IPS-15b (cell line): ENCODE measurements around the gene HSF4.

ENCODE experiments used
- H3K27me3 ChIP-seq: one replicate; pipeline ENCODE4 v1.6.1; 2013; ENCODE audit warnings: low read length; ENCODE audit not compliant: control insufficient read depth, insufficient read depth
- H3K36me3 ChIP-seq: one replicate; pipeline ENCODE4 v1.6.1; 2013; ENCODE audit warnings: low read length; ENCODE audit not compliant: control insufficient read depth, insufficient read depth
- H3K4me1 ChIP-seq: one replicate; pipeline ENCODE4 v1.6.1; 2013; ENCODE audit warnings: mild to moderate bottlenecking, low read length; ENCODE audit not compliant: control insufficient read depth, insufficient read depth
- H3K4me3 ChIP-seq: one replicate; pipeline ENCODE4 v1.5.1; 2013; ENCODE audit warnings: low read depth, low read length
- H3K9ac ChIP-seq: one replicate; pipeline ENCODE4 v1.6.1; 2013; ENCODE audit warnings: low read depth, mild to moderate bottlenecking, low read length
- H3K9me3 ChIP-seq: one replicate; pipeline ENCODE4 v1.6.1; 2013; ENCODE audit warnings: mild to moderate bottlenecking, low read length; ENCODE audit not compliant: control insufficient read depth, insufficient read depth

HSF4 gene

GRCh38 chr16:67173323-67173722 is 8.8 kb downstream of the HSF4 start:
- H3K9me3 ChIP-seq = no peaks in the 10 kb centered on the region
- H3K9ac ChIP-seq = no peak overlapping the region
- H3K27me3 ChIP-seq = peaks cover 86% of the 10 kb centered on the region
- peak overlapping the region; percentile 59 for H3K4me3 ChIP-seq
- H3K36me3 ChIP-seq = no peaks in the 10 kb centered on the region
- peaks cover 12% of the 10 kb centered on the region for H3K4me1 ChIP-seq

GRCh38 chr16:67173808-67174705 is 9.5 kb downstream of the HSF4 start:
- Histone ChIP-seq H3K4me3 (peak overlapping the region; percentile 59), H3K4me1 (peaks cover 12% of the 10 kb centered on the region), H3K36me3 (no peaks in the 10 kb centered on the region), H3K9me3 (no peaks in the 10 kb centered on the region), H3K9ac (no peak overlapping the region), H3K27me3 (peaks cover 82% of the 10 kb centered on the region)

- Histone ChIP-seq H3K27me3 (peaks cover 79% of the 10 kb centered on the region), H3K9me3 (no peaks in the 10 kb centered on the region), H3K9ac (no peak overlapping the region), H3K4me3 (peak overlapping the region; percentile 59), H3K36me3 (no peaks in the 10 kb centered on the region), H3K4me1 (peaks cover 12% of the 10 kb centered on the region)
These were observed 10.2 kb downstream of the HSF4 start for GRCh38 chr16:67174706-67175231.

- no peaks in the 10 kb centered on the region for H3K36me3 ChIP-seq
- no peak overlapping the region for H3K9ac ChIP-seq
- peaks cover 67% of the 10 kb centered on the region for H3K27me3 ChIP-seq
- H3K9me3 ChIP-seq = no peaks in the 10 kb centered on the region
- H3K4me3 ChIP-seq = no peak overlapping the region
- peaks cover 7% of the 10 kb centered on the region for H3K4me1 ChIP-seq
These were observed 12.1 kb downstream of the HSF4 start for GRCh38 chr16:67176662-67177061.

GRCh38 chr16:67177743-67178699 is 13.5 kb downstream of the HSF4 start:
- Histone ChIP-seq H3K9me3 (no peaks in the 10 kb centered on the region), H3K4me1 (peaks cover 7% of the 10 kb centered on the region), H3K27me3 (peaks cover 53% of the 10 kb centered on the region), H3K9ac (peak overlapping the region; percentile 12), H3K36me3 (no peaks in the 10 kb centered on the region), H3K4me3 (peak overlapping the region; percentile 63)

- Histone ChIP-seq H3K4me1 (peaks cover 4% of the 10 kb centered on the region), H3K9ac (no peak overlapping the region), H3K27me3 (peaks cover 40% of the 10 kb centered on the region)
These were observed 15.0 kb downstream of the HSF4 start for GRCh38 chr16:67179421-67180080.

GRCh38 chr16:67180166-67180565 is 15.6 kb downstream of the HSF4 start:
- Histone ChIP-seq H3K36me3 (no peaks in the 10 kb centered on the region), H3K9me3 (no peaks in the 10 kb centered on the region), H3K9ac (no peak overlapping the region), H3K27me3 (peaks cover 40% of the 10 kb centered on the region), H3K4me1 (peaks cover 4% of the 10 kb centered on the region), H3K4me3 (no peak overlapping the region)

More at GRCh38 chr16:67179421-67180080, 15.0 kb downstream of the HSF4 start:
- H3K9me3 ChIP-seq = no peaks in the 10 kb centered on the region
- no peaks in the 10 kb centered on the region for H3K36me3 ChIP-seq
- no peak overlapping the region for H3K4me3 ChIP-seq

- no peaks in the 10 kb centered on the region for H3K9me3 ChIP-seq
- H3K9ac ChIP-seq = no peak overlapping the region
- H3K4me1 ChIP-seq = peaks cover 4% of the 10 kb centered on the region
- no peaks in the 10 kb centered on the region for H3K36me3 ChIP-seq
- no peak overlapping the region for H3K4me3 ChIP-seq
- peaks cover 39% of the 10 kb centered on the region for H3K27me3 ChIP-seq
These were observed 16.8 kb downstream of the HSF4 start for GRCh38 chr16:67181346-67181745.

GRCh38 chr16:67182288-67182687 is 17.7 kb downstream of the HSF4 start:
- H3K4me1 ChIP-seq = peaks cover 4% of the 10 kb centered on the region
- no peaks in the 10 kb centered on the region for H3K36me3 ChIP-seq
- no peak overlapping the region for H3K9ac ChIP-seq
- no peak overlapping the region for H3K4me3 ChIP-seq
- no peaks in the 10 kb centered on the region for H3K9me3 ChIP-seq
- peaks cover 35% of the 10 kb centered on the region for H3K27me3 ChIP-seq

GRCh38 chr16:67183284-67183626 is 18.7 kb downstream of the HSF4 start:
- H3K4me1 ChIP-seq = no peaks in the 10 kb centered on the region
- peak overlapping the region; percentile 85 for H3K4me3 ChIP-seq
- no peak overlapping the region for H3K9ac ChIP-seq
- no peaks in the 10 kb centered on the region for H3K36me3 ChIP-seq
- H3K9me3 ChIP-seq = no peaks in the 10 kb centered on the region
- H3K27me3 ChIP-seq = peaks cover 29% of the 10 kb centered on the region
